Measurements from ENCODE around the gene AUH.

AUH gene

DNA sequence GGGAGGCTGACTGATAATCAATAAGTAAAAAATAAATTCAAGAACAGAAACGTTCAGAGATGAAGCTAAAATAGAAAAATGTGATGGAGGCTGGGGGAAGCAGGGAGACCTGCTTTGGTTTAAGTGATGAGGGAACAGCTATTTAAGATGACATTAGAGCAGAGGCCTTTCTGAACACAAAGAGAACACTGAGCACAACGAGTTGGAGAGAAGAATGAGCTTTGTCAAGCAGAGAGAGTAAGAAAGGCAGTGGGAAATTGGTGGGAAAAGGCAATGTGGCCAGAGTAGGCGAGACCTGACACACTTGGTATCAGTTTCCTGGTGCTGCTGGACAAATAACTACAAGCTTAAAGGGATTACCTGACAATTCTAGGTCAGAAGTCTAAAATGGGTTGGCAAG is 20.0 kb downstream of the AUH start:
- Histone ChIP-seq H3K4me3 (ENCODE audit: low read length in 2 of 2) (no peak overlapping the region), H3K9ac (ENCODE audit: low read depth in 1 of 2, low read length in 2 of 2) (no peak overlapping the region), H3K4me1 (ENCODE audit: control insufficient read depth in 2 of 2, insufficient read depth in 2 of 2, low read length in 2 of 2) (no peaks in the 10 kb centered on the region), H3K27me3 (ENCODE audit: control insufficient read depth in 2 of 2, insufficient read depth in 2 of 2, low read length in 2 of 2) (no peaks in the 10 kb centered on the region), H3K9me3 (ENCODE audit: control insufficient read depth in 2 of 2, low read length in 2 of 2) (peaks cover 0 to 4% of the 10 kb centered on the region in 2 donors), H3K36me3 (ENCODE audit: control insufficient read depth in 2 of 2, insufficient read depth in 2 of 2, low read length in 2 of 2) (peaks cover 8 to 25% of the 10 kb centered on the region in 2 donors), H3K27ac (ENCODE audit: low read depth in 2 of 2, low read length in 2 of 2) (no peak overlapping the region)

DNA sequence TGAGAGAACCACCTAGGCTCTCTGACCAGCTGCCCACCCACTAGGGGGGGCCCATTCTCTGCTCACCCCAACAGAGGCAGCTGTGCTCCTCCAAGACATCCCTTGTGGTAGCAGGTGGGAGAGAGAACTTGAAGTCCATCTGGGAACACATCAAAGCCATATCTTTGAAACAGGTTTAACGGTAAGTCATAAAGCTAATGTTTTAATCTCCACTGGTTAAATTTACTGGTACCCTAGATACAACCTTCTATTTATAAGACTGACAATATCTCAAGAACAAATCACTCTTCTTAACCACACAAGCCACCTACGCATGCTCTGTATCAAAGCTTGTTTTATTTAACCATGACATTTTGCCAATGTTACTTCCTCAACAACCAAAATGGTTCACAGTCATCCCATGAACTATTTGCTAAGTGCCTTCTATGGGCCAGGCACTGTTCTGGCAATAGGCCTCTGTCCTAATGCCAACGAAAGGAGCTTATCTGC is 20.4 kb downstream of the AUH start:
- Histone ChIP-seq H3K4me3 (ENCODE audit: low read length in 2 of 2) (no peak overlapping the region), H3K9me3 (ENCODE audit: control insufficient read depth in 2 of 2, low read length in 2 of 2) (peaks cover 0 to 4% of the 10 kb centered on the region in 2 donors), H3K9ac (ENCODE audit: low read depth in 1 of 2, low read length in 2 of 2) (no peak overlapping the region), H3K27me3 (ENCODE audit: control insufficient read depth in 2 of 2, insufficient read depth in 2 of 2, low read length in 2 of 2) (no peaks in the 10 kb centered on the region), H3K4me1 (ENCODE audit: control insufficient read depth in 2 of 2, insufficient read depth in 2 of 2, low read length in 2 of 2) (no peaks in the 10 kb centered on the region), H3K36me3 (ENCODE audit: control insufficient read depth in 2 of 2, insufficient read depth in 2 of 2, low read length in 2 of 2) (peaks cover 8 to 25% of the 10 kb centered on the region in 2 donors), H3K27ac (ENCODE audit: low read depth in 2 of 2, low read length in 2 of 2) (no peak overlapping the region)

DNA sequence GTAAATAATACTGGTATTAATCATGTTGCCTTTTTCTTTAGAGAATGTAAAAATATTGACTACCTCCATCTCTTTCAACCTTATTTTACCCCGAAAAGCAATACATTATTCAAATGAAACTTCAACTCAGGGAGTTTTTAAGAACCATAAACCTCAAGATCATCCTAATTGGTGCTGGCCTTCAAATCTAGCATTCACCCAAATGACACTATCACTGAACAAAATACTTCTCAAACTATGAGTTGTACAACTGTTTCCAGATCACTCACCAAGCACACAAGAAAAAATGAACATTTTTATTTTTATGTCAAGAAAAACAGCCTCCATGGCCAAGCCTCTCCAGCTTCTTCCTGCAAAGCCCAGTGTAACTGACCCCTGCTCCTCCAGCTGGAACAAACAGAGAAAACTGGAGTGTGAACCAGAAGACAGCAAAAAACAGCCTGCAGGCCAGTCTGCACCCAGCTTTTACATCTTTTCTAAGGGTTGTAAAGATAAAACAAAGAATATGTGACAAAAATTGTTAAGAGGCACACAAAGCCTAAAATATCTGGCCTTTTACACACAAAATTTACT is 21.2 kb downstream of the AUH start:
- Histone ChIP-seq H3K27ac (ENCODE audit: low read depth in 2 of 2, low read length in 2 of 2) (no peak overlapping the region), H3K36me3 (ENCODE audit: control insufficient read depth in 2 of 2, insufficient read depth in 2 of 2, low read length in 2 of 2) (peaks cover 8 to 25% of the 10 kb centered on the region in 2 donors), H3K9me3 (ENCODE audit: control insufficient read depth in 2 of 2, low read length in 2 of 2) (peaks cover 0 to 4% of the 10 kb centered on the region in 2 donors)

DNA sequence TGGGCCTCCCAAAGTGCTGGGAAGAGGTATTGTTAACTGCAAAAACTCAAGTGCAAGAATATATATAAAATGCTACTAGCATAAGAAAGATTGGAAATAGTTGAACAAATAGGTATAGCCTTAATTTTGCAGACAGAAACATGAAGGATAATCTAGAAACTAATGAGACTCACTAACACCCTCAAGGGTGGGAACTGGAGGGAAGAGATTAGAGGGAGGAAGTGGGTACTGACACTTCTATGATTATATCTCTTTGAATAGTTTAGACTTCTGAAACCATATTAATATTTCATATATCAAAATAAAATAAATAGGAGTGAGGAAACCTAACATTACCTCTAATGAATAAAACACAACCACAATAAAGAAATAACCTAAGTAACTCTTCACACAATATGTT is 23.0 kb downstream of the AUH start:
- Histone ChIP-seq H3K36me3 (ENCODE audit: control insufficient read depth in 2 of 2, insufficient read depth in 2 of 2, low read length in 2 of 2) (peaks cover 8 to 25% of the 10 kb centered on the region in 2 donors), H3K4me3 (ENCODE audit: low read length in 2 of 2) (no peak overlapping the region), H3K27me3 (ENCODE audit: control insufficient read depth in 2 of 2, insufficient read depth in 2 of 2, low read length in 2 of 2) (no peaks in the 10 kb centered on the region), H3K27ac (ENCODE audit: low read depth in 2 of 2, low read length in 2 of 2) (no peak overlapping the region), H3K9ac (ENCODE audit: low read depth in 1 of 2, low read length in 2 of 2) (no peak overlapping the region), H3K4me1 (ENCODE audit: control insufficient read depth in 2 of 2, insufficient read depth in 2 of 2, low read length in 2 of 2) (no peaks in the 10 kb centered on the region), H3K9me3 (ENCODE audit: control insufficient read depth in 2 of 2, low read length in 2 of 2) (peaks cover 0 to 4% of the 10 kb centered on the region in 2 donors)

More for the DNA sequence above, 21.2 kb downstream of the AUH start:
- H3K4me3 ChIP-seq (ENCODE audit: low read length in 2 of 2) = no peak overlapping the region
- H3K27me3 ChIP-seq (ENCODE audit: control insufficient read depth in 2 of 2, insufficient read depth in 2 of 2, low read length in 2 of 2) = no peaks in the 10 kb centered on the region
- no peak overlapping the region for H3K9ac ChIP-seq (ENCODE audit: low read depth in 1 of 2, low read length in 2 of 2)
- H3K4me1 ChIP-seq (ENCODE audit: control insufficient read depth in 2 of 2, insufficient read depth in 2 of 2, low read length in 2 of 2) = no peaks in the 10 kb centered on the region

DNA sequence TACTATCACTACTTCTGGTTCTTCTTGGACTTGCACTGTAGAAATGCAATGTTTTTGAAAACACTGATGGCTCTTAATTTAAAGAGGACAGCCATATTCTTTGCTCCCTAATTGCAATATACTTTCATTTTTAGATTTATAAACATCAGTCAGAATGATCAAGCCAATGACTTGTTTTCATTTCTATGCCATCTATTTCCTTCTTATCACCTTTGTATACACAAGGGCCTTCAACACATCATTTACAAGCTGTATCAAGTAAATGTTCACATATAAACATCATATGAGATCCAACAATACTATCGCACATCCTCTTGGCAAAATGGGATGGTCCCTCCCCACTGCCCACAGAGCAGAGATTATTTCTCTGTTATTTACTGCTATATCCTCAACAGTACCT is 24.9 kb downstream of the AUH start:
- Histone ChIP-seq H3K9ac (ENCODE audit: low read depth in 1 of 2, low read length in 2 of 2) (no peak overlapping the region), H3K4me3 (ENCODE audit: low read length in 2 of 2) (no peak overlapping the region), H3K4me1 (ENCODE audit: control insufficient read depth in 2 of 2, insufficient read depth in 2 of 2, low read length in 2 of 2) (no peaks in the 10 kb centered on the region), H3K27ac (ENCODE audit: low read depth in 2 of 2, low read length in 2 of 2) (no peak overlapping the region), H3K36me3 (ENCODE audit: control insufficient read depth in 2 of 2, insufficient read depth in 2 of 2, low read length in 2 of 2) (peaks cover 2 to 19% of the 10 kb centered on the region in 2 donors), H3K9me3 (ENCODE audit: control insufficient read depth in 2 of 2, low read length in 2 of 2) (no peaks in the 10 kb centered on the region), H3K27me3 (ENCODE audit: control insufficient read depth in 2 of 2, insufficient read depth in 2 of 2, low read length in 2 of 2) (no peaks in the 10 kb centered on the region)

DNA sequence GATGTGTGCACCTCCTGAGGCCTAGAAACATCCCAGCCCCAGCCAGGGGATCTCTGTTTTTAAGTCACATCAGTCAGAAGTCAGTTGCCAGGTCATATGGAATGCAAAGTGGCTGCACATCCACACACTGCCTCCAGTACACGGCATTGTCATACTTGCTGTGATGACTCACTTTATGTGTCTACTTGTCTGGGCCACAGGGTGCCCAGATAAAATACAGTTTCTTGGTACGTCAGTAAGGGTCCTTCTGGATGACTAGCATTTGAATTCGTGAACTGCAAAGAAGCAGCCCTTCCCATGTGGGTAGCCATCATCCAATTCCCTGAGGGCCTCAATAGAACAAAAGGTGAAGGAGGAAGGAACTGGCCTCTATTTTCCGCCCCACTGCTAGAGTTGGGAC is 27.7 kb downstream of the AUH start:
- no peaks in the 10 kb centered on the region for H3K4me1 ChIP-seq (ENCODE audit: control insufficient read depth in 2 of 2, insufficient read depth in 2 of 2, low read length in 2 of 2)
- H3K4me3 ChIP-seq (ENCODE audit: low read length in 2 of 2) = no peak overlapping the region
- no peak overlapping the region for H3K9ac ChIP-seq (ENCODE audit: low read depth in 1 of 2, low read length in 2 of 2)
- no peaks in the 10 kb centered on the region for H3K27me3 ChIP-seq (ENCODE audit: control insufficient read depth in 2 of 2, insufficient read depth in 2 of 2, low read length in 2 of 2)
- H3K36me3 ChIP-seq (ENCODE audit: control insufficient read depth in 2 of 2, insufficient read depth in 2 of 2, low read length in 2 of 2) = no peaks in the 10 kb centered on the region
- H3K27ac ChIP-seq (ENCODE audit: low read depth in 2 of 2, low read length in 2 of 2) = no peak overlapping the region
- no peaks in the 10 kb centered on the region for H3K9me3 ChIP-seq (ENCODE audit: control insufficient read depth in 2 of 2, low read length in 2 of 2)

DNA sequence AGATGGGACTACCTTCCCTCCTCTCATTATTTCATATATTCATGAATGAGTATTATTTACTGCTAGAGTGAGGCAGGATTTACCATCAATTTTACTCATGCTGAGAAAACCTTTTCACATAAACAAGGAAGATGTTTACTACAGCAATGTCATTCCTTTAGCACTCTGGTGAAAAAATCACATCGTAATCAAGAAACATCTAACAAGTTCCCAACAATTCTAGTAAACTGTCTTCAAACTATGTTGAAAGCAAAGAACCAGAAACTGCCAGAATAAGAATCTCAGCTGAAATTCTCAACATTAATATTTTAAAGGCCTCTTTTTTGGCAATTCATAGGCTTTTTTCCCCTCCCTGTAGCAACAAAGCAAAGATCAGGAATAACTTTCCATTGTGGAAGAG is 28.2 kb downstream of the AUH start:
- Histone ChIP-seq H3K27me3 (ENCODE audit: control insufficient read depth in 2 of 2, insufficient read depth in 2 of 2, low read length in 2 of 2) (no peaks in the 10 kb centered on the region), H3K4me1 (ENCODE audit: control insufficient read depth in 2 of 2, insufficient read depth in 2 of 2, low read length in 2 of 2) (no peaks in the 10 kb centered on the region), H3K9me3 (ENCODE audit: control insufficient read depth in 2 of 2, low read length in 2 of 2) (no peaks in the 10 kb centered on the region), H3K9ac (ENCODE audit: low read depth in 1 of 2, low read length in 2 of 2) (no peak overlapping the region), H3K27ac (ENCODE audit: low read depth in 2 of 2, low read length in 2 of 2) (no peak overlapping the region), H3K36me3 (ENCODE audit: control insufficient read depth in 2 of 2, insufficient read depth in 2 of 2, low read length in 2 of 2) (no peaks in the 10 kb centered on the region), H3K4me3 (ENCODE audit: low read length in 2 of 2) (no peak overlapping the region)

DNA sequence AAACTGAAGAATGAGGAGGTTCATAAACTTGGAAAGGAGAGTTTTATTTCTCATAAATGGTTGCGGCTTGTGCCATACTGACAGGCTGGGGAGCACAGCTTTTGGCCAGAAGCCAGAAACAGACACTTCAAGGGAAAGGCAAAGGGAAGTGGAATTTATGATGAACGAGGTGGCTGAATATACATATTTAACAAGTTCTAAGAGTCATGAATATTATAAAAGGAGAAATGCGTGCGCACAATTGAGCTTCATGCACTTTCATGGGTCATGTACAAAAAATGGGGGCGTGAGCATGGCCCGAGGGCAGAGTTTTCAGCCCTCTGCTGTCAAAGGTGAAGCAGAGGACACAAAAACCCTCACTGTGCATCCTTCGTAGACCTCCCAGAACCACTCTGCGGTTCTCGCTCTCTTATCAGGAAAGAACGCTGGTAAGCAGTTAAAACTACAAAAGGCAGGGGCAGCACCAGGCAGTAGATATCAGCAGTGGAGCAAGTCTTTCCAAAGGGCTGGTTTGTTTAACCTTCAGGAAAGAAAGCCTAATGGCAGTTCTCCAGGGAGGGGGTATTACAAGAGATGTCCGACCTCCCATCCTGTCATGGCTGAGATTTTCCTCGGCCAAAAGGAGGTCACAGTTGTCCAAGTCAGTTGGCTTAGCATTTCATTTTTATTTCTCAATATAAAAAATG is 29.0 kb downstream of the AUH start:
- H3K4me1 ChIP-seq (ENCODE audit: control insufficient read depth in 2 of 2, insufficient read depth in 2 of 2, low read length in 2 of 2) = no peaks in the 10 kb centered on the region
- H3K4me3 ChIP-seq (ENCODE audit: low read length in 2 of 2) = no peak overlapping the region
- H3K27me3 ChIP-seq (ENCODE audit: control insufficient read depth in 2 of 2, insufficient read depth in 2 of 2, low read length in 2 of 2) = no peaks in the 10 kb centered on the region
- H3K27ac ChIP-seq (ENCODE audit: low read depth in 2 of 2, low read length in 2 of 2) = no peak overlapping the region
- peaks cover 3 to 4% of the 10 kb centered on the region in 2 donors for H3K36me3 ChIP-seq (ENCODE audit: control insufficient read depth in 2 of 2, insufficient read depth in 2 of 2, low read length in 2 of 2)
- no peak overlapping the region for H3K9ac ChIP-seq (ENCODE audit: low read depth in 1 of 2, low read length in 2 of 2)
- H3K9me3 ChIP-seq (ENCODE audit: control insufficient read depth in 2 of 2, low read length in 2 of 2) = no peaks in the 10 kb centered on the region

DNA sequence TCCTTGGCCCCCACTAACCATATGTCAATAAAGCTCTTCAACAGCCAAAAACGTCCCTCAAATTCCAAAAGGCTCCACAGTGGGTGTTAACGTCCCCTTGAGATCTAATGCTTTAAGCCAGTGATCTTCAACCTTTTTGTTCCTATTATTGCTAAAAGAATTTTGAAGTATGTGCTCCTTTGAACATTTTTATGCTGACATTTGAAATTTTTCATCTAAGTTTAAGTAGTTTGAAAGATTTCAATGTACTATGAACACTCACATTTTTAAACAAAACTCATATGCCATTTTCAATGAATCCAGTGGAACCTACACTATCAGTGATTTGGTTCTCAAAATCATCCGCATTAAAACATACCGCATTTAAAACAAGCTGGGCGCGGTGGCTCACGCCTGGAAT is 29.9 kb downstream of the AUH start:
- Histone ChIP-seq H3K27me3 (ENCODE audit: control insufficient read depth in 2 of 2, insufficient read depth in 2 of 2, low read length in 2 of 2) (no peaks in the 10 kb centered on the region), H3K9me3 (ENCODE audit: control insufficient read depth in 2 of 2, low read length in 2 of 2) (no peaks in the 10 kb centered on the region), H3K4me1 (ENCODE audit: control insufficient read depth in 2 of 2, insufficient read depth in 2 of 2, low read length in 2 of 2) (no peaks in the 10 kb centered on the region), H3K36me3 (ENCODE audit: control insufficient read depth in 2 of 2, insufficient read depth in 2 of 2, low read length in 2 of 2) (peaks cover 10 to 11% of the 10 kb centered on the region in 2 donors), H3K4me3 (ENCODE audit: low read length in 2 of 2) (no peak overlapping the region), H3K9ac (ENCODE audit: low read depth in 1 of 2, low read length in 2 of 2) (no peak overlapping the region), H3K27ac (ENCODE audit: low read depth in 2 of 2, low read length in 2 of 2) (no peak overlapping the region)

DNA sequence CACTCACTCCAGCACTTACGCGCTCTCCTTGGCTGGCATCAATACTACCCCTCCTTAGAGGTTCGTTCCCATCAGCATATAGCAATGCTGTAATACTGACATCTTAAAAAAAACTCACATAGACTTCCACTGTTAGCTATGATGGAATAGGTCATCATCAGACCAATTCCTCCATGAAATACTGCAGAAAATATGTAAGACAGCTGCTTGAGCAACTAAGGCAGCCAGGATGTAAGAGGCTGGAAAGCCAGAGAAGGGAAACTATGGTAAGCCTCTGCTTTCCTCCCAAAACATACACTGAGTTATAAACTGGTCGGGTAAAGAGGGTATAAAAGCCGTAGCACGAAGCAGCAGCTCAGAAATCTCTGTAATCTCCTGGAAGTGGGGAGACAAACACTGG is 33.5 kb downstream of the AUH start:
- H3K9ac ChIP-seq (ENCODE audit: low read depth in 1 of 2, low read length in 2 of 2) = no peak overlapping the region
- no peaks in the 10 kb centered on the region for H3K9me3 ChIP-seq (ENCODE audit: control insufficient read depth in 2 of 2, low read length in 2 of 2)
- no peaks in the 10 kb centered on the region for H3K4me1 ChIP-seq (ENCODE audit: control insufficient read depth in 2 of 2, insufficient read depth in 2 of 2, low read length in 2 of 2)
- H3K36me3 ChIP-seq (ENCODE audit: control insufficient read depth in 2 of 2, insufficient read depth in 2 of 2, low read length in 2 of 2) = peaks cover 10 to 14% of the 10 kb centered on the region in 2 donors
- H3K27ac ChIP-seq (ENCODE audit: low read depth in 2 of 2, low read length in 2 of 2) = no peak overlapping the region
- no peaks in the 10 kb centered on the region for H3K27me3 ChIP-seq (ENCODE audit: control insufficient read depth in 2 of 2, insufficient read depth in 2 of 2, low read length in 2 of 2)
- no peak overlapping the region for H3K4me3 ChIP-seq (ENCODE audit: low read length in 2 of 2)
